Endothelial cell of coronary artery (primary cell): ENCODE data around the gene HTR2B. TPM values are rescaled to one million over a fixed set of nuclear protein-coding genes. Genes with fewer than 3 reads are reported as not detected.

Experiments
- total RNA-seq: library from RNA; depleted of rRNA; stranded (reverse); fragments of >200 nt; gene quantifications from 2 replicates; pipeline ENCODE4 v1.2.3, GENCODE V29; 2014

The HTR2B gene
- total RNA-seq = 0.09 and 1.2 TPM in 2 replicates

GRCh38 chr2:231124838-231125568 lies at the start of gene HTR2B:
Gene HTR2B (minus strand): TSS chr2:231125042. CDS start chr2:231123764, 1,278 bp downstream.

Other genes starting within 250 kb of the HTR2B start
- not detected in 2 replicates for gene GPR55, start 199.8 kb downstream of the HTR2B start, total RNA-seq
- not detected in 2 replicates for gene SPATA3, start 128.9 kb downstream of the HTR2B start, total RNA-seq
- gene C2orf72, start 87.5 kb downstream of the HTR2B start, total RNA-seq = 0.19 TPM in 1 of 2 replicates, not detected in the other
- 157 and 184 TPM in 2 replicates for gene PSMD1, start 68.2 kb downstream of the HTR2B start, total RNA-seq
- 19.6 and 26.1 TPM in 2 replicates for gene ARMC9, start 73.6 kb upstream of the HTR2B start, total RNA-seq